Stimulated activated CD4-positive, alpha-beta T cell treated with anti-CD3 and anti-CD28 coated beads, Interleukin-1b, Interleukin-23, amount 100 ng/mL, for 4 hours (primary cell): ENCODE measurements around the gene NTPCR.

Experiments used
- DNase-seq, 2 donors: peaks; one replicate each; pipeline ENCODE4 v3.0.0-alpha.2; 2020; ENCODE audit warnings: low read depth in 2 of 2

The NTPCR gene

GRCh38 chr1:232962761-232963745 lies 12.6 kb downstream of the NTPCR start:
- no peak for DNase-seq

- no peak for DNase-seq
Observed at GRCh38 chr1:232964601-232965000, 14.2 kb downstream of the NTPCR start.

- DNase-seq, result no peak
Observed at GRCh38 chr1:232965124-232965911, 14.9 kb downstream of the NTPCR start.

DNA sequence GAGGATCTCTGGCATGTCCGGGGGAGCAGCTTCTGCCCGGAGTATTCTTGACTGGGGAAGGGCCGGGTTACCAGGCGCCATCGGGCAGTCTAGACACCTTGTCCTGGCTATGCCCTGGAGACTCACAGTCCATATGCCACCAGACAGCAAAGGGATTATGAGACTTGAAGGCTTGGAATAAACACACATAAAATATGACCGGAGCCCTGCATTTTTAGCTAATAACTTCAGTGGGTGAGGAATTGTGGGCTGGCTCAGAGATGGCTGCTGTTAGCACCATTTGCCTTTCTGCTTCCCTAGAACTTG lies 15.5 kb downstream of the NTPCR start:
- DNase-seq, result no peak

GRCh38 chr1:232966663-232967062 lies 16.3 kb downstream of the NTPCR start:
- no peak for DNase-seq

- DNase-seq, result no peak
Observed at GRCh38 chr1:232968391-232968790, 18.0 kb downstream of the NTPCR start.

DNA sequence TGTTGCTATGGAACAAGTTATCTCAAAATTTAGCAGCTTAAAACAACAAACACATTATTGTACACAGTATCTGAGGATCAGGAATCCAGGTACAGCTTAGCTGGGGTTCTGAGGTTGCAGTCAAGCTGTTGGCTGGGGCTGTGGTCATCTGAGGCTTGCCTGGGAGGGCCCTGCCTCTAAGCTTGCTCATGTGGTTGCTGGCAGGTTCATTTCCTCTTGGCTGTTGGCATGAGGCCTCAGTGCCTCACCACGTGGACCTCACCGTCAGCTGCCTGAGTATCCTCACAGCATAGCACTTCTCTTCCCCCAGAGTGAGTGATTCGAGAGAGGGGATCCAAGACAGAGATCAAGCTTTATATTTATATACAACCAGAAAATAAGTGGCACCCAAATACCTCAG lies 18.6 kb downstream of the NTPCR start:
- DNase-seq, result no peak

DNA sequence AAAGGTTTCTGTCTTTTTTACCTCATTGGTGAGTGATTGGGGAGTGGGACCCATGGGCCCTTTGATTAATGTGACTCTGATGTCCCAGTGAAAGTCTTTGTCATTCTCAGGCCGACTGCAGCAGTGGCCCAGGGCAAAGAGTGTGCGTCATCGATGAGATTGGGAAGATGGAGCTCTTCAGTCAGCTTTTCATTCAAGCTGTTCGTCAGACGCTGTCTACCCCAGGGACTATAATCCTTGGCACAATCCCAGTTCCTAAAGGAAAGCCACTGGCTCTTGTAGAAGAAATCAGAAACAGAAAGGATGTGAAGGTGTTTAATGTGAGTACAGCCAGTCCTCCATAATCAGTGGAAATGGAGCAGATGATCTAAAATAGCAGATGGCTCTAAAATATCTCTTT lies 19.4 kb downstream of the NTPCR start:
- DNase-seq, result no peak

GRCh38 chr1:232970508-232970907 lies 20.1 kb downstream of the NTPCR start:
- no peak for DNase-seq

GRCh38 chr1:232973652-232974611 lies 23.5 kb downstream of the NTPCR start:
- no peak for DNase-seq

- no peak for DNase-seq
Observed at GRCh38 chr1:232974971-232975370, 24.6 kb downstream of the NTPCR start.

GRCh38 chr1:232978091-232978634 lies 27.8 kb downstream of the NTPCR start:
- no peak for DNase-seq

DNA sequence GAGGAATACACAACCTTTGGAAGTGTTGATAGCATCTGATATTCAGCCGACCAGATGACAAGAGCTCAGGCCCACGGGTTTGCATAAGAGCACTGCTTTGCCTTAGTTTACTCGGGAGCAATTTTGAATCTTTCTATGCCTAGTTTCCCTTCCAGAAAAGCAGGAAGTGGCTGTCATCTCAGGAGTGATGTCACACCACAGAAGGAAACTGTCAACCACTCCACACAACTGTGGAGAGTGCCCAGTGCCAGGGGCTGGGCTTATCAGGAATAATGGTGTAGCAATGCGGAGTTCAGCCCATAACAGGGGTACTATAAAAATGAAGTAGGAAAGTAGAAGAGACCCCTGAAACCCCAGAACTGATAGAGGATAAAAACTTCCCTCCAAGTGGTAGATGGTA lies 28.4 kb downstream of the NTPCR start:
- DNase-seq, result no peak

- no peak for DNase-seq
Observed at GRCh38 chr1:232979558-232979957, 29.1 kb downstream of the NTPCR start.

- no peak for DNase-seq
Observed at GRCh38 chr1:232980355-232980978, 30.1 kb downstream of the NTPCR start.

DNA sequence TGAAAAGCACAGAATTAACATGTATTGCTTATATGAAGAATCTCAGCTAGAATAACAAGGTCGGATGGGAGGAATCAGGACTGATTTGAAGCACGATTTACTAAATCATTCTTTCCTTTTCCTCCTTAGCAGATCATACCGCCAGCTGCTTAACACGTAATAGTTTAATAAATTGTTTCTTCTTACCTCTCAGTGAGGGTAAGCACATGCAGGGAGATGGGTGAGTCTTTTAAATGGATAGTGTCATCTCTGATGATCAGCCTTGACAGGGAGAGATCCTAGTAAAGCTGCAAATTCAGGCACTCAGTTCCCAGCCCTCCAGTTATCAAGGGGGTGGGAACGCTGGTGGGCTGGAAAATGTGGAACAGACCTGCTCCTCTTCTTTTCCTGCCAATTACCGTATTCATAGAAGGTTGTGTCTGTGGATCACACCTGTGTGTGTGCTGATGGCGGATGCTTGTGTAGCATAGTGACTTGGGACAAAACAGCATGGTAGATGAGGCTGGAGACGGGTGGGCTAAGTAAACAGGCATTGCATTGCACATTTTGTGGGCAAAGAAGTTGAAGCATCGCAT lies 30.7 kb downstream of the NTPCR start:
- DNase-seq, result no peak

DNA sequence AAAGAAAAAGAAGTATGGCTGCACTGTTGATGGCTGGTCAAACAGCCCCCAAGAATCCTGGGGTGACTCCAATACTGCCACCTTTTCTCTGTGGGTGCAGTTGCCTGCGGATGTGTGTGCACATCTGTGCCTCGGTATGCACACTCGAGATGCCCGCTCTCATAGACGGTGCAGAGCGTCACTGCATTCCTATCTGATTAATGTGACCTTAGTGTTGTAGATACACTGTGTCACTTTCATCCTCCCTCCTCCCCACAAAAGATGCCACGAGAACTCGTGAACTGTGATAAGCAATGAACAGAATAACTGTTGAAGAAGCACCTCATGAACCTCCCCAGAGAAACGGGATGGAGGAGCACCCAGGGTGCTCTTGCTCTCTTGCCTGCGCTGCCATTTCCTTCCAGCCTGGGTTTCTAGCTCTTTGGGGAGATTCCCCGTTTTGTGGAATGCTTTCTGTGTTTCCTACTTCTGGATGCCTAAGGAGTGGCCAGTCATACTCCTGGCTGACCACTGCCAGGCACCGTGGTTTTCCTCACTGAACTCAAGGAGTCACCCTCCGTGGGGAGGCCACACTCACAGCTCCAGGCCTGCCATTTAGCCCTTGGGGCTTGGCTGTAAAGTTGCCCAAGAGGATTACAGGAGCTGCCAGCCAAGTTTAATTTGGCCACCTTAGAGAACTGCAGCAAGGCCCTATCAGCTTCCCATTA lies 32.0 kb downstream of the NTPCR start:
- no peak for DNase-seq

GRCh38 chr1:232983375-232983774 lies 33.0 kb downstream of the NTPCR start:
- DNase-seq, result no peak

GRCh38 chr1:232983817-232984567 lies 33.6 kb downstream of the NTPCR start:
- DNase-seq, result no peak
